Coronary artery (tissue), 2 donors: ENCODE measurements around the gene ELF5.

Source experiments
- DNase-seq: peaks from one replicate; pipeline ENCODE4 v3.0.0-alpha.2; 2017; ENCODE audit warnings: low spot score
- H3K27ac ChIP-seq, 2 donors: fragments of 200-600 bp; sonication (generic); one replicate each; pipeline ENCODE4 v1.5.1; 2016 to 2019
- H3K4me3 ChIP-seq: fragments of 200-600 bp; sonication (generic); 2 replicates; pipeline ENCODE4 v1.5.1; 2016; ENCODE audit warnings: mild to moderate bottlenecking, moderate library complexity
- CTCF ChIP-seq: fragments of 200-600 bp; sonication (generic); IDR thresholded peaks from one replicate; pipeline ENCODE4 v1.5.1; 2019; ENCODE audit warnings: antibody characterized with exemption

The ELF5 gene

GRCh38 chr11:34523053-34523452 lies 9.5 kb upstream of the ELF5 start:
- H3K4me3 ChIP-seq = no peak overlapping the region
- no peak for TF ChIP-seq CTCF

GRCh38 chr11:34522188-34522587 lies 8.6 kb upstream of the ELF5 start:
- Histone ChIP-seq H3K27ac (no peak overlapping the region), H3K4me3 (no peak overlapping the region)
- no peak for DNase-seq
- no peak for TF ChIP-seq CTCF

More at GRCh38 chr11:34523053-34523452, 9.5 kb upstream of the ELF5 start:
- H3K27ac ChIP-seq = no peak overlapping the region
- DNase-seq = no peak

- no peak for TF ChIP-seq CTCF
- H3K27ac ChIP-seq = no peak overlapping the region
- no peak for DNase-seq
- H3K4me3 ChIP-seq = no peak overlapping the region
Measured at GRCh38 chr11:34521265-34521664, 7.7 kb upstream of the ELF5 start.

- Histone ChIP-seq H3K4me3 (no peak overlapping the region), H3K27ac (no peak overlapping the region)
- DNase-seq = no peak
- no peak for TF ChIP-seq CTCF
Measured at GRCh38 chr11:34519595-34520235, 6.1 kb upstream of the ELF5 start.

GRCh38 chr11:34516247-34517040 lies 2.9 kb upstream of the ELF5 start:
- H3K4me3 ChIP-seq = no peak overlapping the region
- no peak for TF ChIP-seq CTCF
- no peak overlapping the region for H3K27ac ChIP-seq
- DNase-seq = no peak

GRCh38 chr11:34514597-34514996 lies 1.0 kb upstream of the ELF5 start:
- Histone ChIP-seq H3K4me3 (no peak overlapping the region), H3K27ac (no peak overlapping the region)
- no peak for DNase-seq
- TF ChIP-seq CTCF = no peak
